CD4-positive, alpha-beta T cell treated with Interleukin-4 for 4 hours (primary cell): ENCODE results near the gene CLIP1.
"Not testable (repeated sequence)": the region's sequence is repeated elsewhere in the genome, so short reads cannot be mapped to it uniquely, and the experiment has no call there.

Experiments
- DNase-seq: peaks from one replicate; pipeline ENCODE4 v3.0.0-alpha.2; 2020

Gene CLIP1

DNA sequence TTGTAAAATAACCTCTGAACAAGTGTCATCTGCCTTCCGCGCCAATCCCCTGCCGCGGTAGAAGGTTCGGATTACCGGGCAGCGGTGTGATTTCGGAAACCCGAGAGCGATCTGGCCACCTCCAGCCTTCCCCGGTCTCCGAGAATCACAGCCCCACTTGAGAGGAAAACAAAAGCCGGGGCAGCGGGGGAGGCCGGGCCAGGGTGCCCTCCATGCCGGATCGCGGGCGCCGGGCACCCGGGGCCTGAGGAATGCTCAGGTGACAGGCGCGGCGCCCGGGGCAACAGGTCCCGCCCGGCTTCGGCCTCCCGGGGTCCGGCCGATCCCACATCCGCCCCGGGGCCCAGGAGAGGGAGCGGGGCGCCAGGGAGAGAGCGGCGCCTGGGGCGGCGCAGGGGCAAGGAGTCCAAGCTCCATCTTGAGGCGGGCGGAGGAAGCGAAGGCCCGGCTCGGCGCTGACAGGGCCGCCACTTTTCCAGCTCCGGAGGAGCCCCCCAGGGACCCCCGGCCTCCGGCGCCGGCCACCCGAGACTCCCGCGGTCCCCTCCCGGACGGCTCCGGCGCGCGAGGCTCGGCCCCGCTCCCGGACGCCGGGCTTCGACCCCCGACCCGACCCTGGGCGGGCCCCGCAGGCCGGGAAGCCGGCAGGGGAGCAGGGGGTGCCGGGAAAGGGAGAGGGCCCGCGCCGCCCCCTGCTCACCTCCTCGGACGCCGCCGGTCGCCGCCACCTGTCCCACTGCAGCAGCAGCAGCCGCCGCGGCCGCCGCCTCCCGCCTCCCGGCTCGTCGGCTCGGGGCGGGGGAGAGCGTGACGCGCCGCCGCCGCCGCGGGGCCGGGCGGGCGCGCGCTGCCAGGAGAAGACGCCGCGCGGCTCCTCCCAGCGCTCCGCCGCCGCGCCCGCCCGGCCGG is at the start of gene CLIP1:
TSS of gene CLIP1 (minus strand) at position 849 of the 909 bp plus-strand sequence. CDS start 42,217 bp downstream, outside the sequence.
- DNase-seq, result peak; percentile 48

DNA sequence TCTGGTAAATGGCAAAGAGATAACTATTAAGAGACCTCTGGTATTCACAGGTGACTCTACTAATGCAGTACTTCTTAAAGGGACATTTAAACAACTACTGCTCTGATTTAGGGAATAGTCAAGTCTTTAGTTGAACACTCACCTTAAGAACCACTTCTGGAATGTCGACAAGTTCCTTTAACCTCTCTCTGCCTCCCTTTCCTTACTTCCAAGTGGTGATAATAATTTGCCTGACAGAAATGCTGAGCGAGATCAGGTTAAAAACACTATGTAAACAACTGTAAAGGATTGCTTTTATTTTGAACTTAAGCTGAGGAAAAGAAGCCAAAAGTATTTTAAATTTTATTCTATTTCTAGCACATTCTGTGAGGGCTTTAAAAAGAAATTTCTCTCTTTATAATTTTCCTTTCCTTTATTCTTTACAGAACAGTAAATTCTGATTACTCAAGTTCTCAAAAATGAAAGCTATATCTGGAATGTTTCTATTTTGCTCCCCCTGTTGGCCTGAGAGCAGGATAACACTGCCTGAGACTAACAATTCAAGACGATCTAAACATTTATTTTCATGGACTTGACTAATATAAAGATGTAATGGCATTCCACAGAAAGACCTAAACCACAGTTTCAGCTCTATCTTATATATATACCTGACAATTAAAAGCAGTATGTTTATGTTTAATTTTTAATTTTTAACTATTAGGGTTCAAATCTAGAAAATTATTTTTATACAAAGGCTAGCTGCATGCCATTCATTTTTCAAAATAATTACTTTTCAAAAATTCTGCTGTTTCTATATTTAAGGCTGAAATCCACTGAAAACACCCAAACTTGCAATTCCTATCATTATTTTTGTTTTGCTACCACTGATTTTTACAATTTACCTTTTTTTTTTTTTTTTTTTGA is 49.1 kb upstream of the CLIP1 start:
- peak; percentile 75 for DNase-seq

DNA sequence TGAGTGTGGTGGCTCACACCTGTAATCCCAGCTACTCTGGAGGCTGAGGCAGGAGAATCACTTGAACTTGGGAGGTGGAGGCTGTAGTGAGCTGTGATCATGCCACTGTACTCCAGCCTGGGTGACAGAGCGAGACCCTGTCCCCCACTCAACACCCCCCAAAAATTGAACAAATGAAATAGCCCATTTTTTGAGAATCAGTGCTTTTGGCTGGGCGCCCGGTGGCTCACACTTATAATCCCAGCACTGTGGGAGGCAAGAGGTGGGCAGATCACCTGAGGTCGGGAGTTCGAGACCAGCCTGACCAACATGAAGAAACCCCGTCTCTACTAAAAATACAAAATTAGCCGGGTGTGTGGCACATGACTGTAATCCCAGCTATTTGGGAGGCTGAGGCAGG is 48.1 kb upstream of the CLIP1 start:
- not testable (repeated sequence) for DNase-seq

DNA sequence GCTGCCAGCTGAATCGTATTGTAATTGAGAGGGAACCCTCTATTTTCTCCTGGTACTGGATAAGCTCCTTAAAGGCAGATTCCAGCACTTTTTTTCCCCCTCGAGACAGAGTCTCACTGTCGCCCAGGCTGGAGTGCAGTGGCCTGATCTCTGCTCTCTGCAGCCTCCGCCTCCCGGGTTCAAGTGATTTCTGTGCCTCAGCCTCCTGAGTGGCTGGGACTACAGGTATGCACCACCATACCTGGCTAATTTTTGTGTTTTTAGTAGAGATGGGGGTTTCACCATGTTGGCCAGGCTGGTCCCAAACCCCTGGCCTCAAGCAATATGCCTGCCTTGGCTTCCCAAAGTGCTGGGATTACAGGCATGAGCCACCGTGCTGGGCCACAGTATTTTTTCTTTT is 47.4 kb upstream of the CLIP1 start:
- not testable (repeated sequence) for DNase-seq

DNA sequence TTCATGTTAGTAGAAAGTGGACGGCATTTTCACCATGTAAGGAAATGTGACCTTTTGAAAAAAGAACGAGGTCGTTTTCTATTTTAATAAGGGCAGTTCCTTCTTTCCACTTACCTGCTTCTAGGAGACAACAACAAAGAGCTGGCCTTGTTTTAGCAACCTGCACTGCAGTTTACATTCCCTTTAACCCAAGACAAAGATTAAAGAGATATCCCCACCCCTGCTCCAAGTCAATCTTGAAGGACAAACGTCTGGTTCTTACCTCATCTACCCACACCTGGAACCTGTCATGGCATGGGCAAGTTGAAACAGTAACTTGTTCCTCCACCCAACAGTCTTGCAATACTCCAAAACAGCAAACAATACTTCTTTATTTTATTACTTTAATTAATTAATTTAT is 45.5 kb upstream of the CLIP1 start:
- no peak for DNase-seq

DNA sequence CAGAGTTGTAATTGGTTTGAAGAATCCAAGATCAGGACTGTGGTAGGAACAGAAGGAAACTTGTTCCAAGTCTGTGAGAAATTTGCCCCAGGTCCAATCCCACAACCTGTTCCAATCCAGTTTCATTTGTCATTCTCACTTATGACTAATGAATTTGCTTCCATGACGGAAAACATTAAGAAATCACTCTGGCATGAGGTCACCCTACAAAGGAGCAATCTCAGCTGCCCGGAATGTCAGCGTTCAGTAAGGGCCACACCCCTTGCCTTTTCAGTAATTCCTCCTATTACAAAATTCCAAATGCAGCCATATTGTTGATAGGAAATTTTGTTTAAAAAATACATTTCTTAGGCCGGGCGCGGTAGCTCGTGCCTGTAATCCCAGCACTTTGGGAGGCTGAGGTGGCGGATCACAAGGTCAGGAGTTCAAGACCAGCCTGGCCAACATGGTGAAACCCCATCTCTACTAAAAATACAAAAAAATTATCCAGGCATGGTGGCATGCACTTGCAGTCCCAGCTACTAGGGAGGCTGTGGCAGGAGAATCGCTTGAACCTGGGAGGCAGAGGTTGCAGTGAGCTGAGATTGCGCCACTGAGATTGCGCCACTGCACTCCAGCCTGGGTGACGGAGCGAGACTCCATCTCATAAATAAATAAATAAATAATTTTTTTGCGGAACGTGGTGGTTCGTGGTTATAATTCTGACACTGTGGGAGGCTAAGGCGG is 42.0 kb upstream of the CLIP1 start:
- not testable (repeated sequence) for DNase-seq

DNA sequence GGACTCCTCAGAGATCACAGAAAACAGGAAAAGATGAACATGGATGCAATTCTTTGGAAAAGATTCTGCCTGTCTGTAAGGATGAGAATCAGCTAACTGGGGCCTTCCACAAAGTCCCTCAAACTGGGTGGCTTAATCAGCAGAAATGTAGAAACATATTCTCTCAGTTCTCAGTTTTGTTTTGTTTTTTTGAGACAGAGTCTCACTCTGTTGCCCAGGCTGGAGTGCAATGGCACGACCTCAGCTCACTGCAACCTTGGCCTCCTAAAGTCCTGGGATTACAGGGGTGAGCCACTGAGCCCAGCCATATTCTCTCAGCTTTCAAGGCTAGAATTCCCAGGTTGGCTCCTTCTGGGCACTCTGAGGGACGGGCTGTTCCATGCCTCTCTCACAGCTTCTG is 38.2 kb upstream of the CLIP1 start:
- no peak for DNase-seq

DNA sequence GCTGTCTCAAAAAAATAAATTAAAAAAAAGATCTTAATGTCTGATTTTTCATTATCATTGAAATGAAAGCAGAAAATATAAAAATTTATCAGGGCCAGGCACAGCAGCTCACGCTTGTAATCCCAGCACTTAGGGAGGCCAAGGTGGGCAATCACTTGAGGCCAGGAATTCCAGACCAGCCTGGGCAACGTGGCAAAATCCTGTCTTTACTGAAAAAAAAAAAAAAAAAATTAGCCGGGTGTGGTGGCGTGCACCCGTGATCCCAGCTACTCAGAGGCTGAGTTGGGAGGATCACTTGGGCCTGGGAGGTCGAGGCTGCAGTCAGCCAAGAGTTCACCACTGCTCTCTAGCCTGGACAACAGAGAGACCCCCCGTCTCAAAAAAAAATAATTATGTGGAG is 37.6 kb upstream of the CLIP1 start:
- no peak for DNase-seq

DNA sequence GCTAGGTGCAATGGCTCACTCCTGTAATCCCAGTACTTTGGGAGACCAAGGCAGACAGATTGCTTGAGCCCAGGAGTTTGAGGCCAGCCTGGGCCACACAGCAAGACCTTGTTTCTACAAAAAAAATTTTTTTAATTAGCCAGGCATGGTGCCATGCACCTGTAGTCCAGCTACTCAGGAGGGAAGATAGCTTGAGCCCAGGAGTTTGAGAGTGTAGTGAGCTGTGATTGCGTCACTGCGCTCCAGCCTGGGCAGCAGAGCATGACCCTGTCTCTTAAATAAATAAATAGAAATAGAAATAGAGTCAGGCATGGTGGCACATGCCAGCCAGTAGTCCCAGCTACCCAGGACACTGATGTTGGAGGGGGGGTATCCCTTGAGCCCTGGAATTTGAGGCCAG is 36.7 kb upstream of the CLIP1 start:
- no peak for DNase-seq

DNA sequence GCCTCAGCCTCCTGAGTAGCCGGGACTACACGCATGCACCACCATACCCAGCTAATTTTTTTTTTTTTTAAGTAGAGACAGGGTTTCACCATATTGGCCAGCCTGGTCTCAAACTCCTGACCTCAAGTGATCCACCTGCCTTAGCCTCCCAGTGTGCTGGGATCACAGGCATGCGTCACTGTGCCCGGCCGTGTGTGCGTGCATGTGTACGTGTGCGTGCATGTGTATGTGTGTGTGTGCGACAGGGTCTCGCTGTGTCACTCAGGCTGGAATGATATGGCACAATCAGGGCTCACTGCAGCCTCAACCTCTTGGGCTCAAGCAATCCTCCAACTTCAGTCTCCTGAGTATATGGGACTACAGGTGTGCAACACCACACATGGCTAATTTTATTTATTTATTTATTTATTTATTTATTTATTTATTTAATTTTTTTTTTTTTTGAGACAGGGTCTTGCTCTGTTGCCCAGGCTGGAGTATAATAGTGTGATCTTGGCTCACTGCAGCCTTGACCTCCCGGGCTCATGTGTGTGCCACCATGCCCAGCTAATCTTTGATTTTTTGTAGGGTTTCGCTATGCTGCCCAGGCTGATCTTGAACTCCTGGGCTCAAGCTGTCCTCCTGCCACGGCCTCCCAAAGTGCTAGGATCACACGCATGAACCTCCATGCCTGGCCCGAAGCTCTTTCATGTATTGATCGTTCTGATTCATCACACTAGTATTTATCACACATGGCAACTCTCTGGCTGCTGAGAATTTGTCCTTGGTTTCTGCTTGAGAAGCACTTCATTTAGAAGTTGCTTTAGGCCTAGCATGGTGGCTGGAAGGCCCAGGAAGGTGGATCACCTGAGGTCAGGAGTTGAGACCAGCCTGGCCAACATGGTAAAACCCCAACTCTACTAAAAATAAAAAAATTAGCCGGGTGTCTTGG is 35.9 kb upstream of the CLIP1 start:
- no peak for DNase-seq

DNA sequence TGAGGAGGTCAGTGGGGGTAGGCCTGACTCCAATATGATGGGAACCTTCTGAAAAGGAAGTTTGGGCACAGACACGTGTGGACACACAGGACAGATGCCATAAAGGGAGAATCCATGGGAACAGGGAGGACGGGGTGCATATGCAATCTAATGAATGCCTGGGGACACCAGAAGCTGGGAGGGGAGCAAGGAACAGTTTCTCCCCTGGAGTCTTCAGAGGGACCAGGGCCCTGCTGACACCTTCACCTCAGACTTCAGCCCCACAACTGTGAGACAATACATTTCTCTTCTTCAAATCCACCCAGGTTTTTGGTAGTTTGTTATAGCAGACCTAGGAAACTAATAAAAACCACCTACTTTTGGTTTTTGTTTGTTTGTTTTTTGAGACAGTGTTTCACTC is 35.2 kb upstream of the CLIP1 start:
- DNase-seq, result no peak

DNA sequence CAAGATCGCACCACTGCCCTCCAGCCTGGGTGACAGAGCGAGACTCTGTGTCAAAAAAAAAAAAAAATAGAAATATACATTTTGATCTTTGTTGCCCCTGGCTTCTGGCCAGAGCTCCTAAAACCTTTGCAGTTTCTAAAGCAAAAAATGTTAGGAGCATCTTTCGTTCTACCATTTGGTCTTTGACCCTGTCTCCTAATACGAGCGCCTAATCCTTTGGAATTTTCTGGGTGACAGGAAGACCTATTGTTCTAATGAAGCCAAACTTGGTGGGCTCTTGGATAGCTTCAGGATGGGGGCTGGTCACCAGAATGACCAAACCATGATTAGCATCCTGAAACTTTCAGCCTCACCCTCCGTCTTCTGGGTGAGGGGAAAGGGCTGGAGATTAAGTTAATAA is 32.3 kb upstream of the CLIP1 start:
- DNase-seq, result no peak

DNA sequence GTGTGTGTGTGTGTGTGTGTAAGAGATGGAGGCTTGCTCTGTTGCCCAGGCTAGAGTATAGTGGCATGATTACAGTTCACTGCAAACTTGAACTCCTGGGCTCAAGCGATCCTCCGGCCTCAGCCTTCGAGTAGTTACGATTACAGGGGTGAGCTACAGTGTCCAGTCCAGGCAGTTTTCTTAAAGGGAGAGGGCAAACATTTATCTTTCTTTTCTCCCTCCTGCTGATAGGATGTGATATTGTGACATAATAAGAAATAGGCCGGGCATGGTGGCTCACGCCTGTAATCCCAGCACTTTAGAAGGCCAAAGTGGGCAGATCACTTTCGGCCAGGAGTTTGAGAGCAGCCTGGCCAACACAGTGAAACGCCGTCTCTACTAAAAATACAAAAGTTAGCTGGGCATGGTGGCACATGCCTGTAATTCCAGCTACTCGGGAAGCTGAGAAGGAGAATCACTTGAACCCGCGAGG is 31.8 kb upstream of the CLIP1 start:
- no peak for DNase-seq

DNA sequence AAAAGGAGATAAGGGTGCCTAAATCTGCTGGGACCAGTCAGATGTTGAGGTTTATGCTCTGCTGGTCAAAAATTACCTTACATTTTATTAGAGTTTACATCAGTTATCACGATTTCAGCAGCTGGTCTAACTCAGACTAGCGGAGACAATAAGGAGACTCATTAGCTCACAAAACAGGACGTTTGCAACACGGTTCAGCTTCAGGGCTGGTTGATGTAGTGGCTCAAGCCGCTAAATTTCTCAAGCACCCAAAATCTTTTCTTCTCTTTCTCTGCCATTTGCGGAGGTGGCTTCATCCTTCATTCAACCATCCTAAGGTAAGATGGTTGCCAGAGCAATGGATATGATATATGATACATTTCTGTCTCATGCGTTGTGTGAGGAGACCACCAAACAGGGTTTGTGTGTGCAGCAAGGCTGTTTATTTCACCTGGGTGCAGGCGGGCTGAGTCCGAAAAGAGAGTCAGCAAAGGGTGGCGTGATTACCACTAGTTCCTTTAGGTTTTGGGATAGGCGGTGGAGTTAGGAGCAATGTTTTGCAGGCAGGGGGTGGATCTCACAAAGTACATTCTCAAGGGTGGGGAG is 30.3 kb upstream of the CLIP1 start:
- DNase-seq, result no peak

DNA sequence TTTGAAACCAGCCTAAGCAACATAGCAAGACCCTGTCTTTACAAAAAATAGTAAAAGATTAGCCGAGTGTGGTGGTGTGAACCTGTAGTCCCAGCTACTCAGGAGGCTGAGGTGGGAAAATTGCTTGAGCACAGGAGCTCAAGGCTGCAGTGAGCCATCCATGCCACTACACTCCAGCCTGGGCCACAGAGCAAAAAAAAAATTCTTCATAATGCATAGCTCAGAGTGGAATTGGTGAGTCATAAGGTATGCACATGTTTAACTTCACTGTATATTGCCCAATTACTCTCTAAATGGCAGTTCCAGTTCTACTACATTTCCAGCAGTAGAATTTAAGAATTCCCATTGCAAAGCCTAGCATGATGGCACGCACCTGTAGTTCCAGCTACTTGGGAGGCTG is 26.8 kb upstream of the CLIP1 start:
- DNase-seq, result no peak

DNA sequence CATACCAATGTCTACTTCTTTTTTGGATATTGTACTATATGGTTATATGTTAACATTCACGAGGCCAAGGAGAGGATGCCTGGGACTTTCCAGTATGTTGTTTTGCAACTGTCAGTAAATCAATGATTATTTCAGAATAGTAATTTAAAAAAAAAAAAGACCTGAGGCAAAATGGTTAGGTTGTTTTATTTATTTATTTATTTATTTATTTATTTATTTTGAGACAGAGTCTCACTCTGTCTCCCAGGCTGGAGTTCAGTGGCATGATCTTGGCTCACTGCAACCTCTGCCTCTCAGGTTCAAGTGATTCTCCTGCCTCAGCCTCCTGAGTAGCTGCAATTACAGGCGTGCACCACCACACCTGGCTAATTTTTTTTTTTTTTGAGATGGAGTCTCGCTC is 25.4 kb upstream of the CLIP1 start:
- DNase-seq, result not testable (repeated sequence)

DNA sequence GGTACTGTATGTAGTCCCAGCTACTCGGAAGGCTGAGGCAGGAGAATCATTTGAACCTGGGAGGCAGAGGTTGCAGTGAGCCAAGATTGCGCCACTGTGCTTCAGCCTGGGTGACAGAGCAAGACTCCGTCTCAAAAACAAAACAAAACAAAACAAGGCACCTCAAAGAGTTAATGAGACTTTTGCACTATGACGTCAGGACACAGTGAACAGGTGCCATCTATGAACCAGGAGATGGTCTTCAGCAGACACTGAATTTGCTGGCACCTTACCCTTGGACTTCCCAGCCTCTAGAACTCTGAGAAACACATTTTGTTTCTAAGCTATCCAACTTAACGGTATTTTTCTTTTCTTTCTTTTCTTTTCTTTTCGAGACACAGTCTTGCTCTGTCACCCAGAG is 23.9 kb upstream of the CLIP1 start:
- not testable (repeated sequence) for DNase-seq

DNA sequence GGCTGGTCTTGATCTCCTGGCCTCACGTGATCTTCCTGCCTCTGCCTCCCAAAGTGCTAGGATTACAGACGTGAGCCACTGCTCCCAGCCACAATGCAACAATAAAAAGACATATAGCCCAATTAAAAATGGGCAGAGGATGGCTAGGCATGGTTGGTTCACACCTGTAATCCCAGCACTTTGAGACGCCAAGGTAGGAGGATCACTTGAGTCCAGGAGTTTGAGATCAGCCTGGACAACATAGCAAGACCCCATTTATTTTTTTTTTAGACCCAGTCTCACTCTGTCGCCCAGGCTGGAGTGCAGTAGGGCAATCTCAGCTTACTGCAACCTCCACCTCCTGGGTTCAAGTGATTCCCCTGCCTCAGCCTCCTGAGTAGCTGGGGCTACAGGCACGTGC is 21.6 kb upstream of the CLIP1 start:
- DNase-seq, result not testable (repeated sequence)

DNA sequence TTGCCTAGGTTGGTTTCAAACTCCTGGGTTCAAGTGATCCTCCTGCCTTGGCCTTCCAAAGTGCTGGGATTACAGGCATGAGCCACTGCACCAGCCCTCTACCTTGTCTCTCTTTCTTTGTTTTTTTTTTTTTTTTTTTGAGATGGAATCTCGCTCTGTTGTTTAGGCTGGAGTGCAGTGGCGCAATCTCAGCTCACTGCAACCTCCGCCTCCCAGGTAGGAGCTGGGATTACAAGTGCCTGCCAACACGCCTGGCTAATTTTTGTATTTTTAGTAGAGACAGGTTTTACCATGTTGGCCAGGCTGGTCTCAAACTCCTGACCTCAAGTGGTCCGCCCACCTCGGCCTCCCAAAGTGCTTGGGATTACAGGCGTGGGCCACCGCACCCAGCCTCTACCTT is 16.4 kb upstream of the CLIP1 start:
- not testable (repeated sequence) for DNase-seq

DNA sequence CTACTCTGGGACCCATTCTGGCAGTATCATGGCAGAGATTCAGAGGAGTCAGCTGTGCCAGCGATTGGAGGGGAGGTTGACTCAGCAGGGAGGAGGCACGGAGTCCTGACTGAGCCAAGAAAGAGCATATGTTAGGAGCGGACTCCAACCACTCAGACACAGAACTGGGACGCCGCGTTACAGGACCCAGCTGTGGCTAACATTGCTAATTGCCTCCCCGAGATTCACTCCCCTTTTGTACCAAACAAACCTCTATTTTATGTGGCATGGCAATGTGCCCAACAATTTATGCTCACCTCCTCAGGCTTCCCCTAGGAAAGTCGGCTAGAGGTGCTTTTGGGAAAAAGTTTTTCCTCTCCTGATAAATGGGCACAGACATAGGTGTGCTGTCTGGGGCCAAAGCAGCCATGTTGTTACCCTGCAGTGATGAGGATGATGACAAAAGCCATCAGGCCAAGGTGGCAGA is 15.2 kb upstream of the CLIP1 start:
- DNase-seq, result no peak

DNA sequence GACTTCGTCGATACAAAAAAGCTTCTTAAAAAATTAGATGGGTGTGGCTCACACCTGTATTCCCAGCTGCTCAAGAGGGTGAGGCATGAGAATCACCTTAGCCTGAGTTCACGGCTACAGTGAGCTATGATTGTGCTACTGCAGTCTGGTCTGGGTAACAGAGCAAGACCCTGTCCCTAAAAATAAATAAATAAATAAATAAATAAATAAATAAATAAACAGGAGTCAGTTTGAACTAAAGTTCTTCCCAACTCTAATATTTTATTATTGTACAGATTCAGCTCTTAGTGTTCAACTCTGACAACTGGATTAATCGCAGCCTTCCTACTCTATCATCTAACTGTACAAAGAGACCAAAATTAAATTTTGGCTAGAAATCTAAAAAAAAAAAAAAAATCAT is 12.7 kb upstream of the CLIP1 start:
- DNase-seq, result no peak
